NK-92 (cell line): Measurements from ENCODE around the gene GMNC.

Experiments used
- DNase-seq: peaks from one replicate; lab custom pipeline; 2025; ENCODE audit not compliant: unreplicated experiment; lab: John Stamatoyannopoulos, UW

The GMNC gene

DNA sequence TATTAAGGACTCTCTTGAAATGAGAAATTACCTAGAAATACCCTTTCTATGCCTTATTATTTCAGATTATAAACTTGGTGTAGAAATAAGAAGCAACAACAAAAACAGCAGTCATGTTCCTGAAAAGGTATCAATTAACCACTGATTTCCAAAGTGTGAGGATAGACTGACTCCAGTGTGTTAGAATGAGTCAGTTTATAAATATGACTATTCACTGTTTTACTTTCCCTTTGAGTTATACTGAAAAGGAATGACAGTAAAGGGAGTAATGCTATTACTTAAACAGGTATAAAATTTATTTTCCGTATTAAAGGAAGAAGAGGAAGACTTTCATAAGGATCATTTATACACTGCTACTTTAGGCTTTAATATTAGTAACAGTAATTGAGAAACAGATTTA is 12.9 kb downstream of the GMNC start:
- no peak for DNase-seq

DNA sequence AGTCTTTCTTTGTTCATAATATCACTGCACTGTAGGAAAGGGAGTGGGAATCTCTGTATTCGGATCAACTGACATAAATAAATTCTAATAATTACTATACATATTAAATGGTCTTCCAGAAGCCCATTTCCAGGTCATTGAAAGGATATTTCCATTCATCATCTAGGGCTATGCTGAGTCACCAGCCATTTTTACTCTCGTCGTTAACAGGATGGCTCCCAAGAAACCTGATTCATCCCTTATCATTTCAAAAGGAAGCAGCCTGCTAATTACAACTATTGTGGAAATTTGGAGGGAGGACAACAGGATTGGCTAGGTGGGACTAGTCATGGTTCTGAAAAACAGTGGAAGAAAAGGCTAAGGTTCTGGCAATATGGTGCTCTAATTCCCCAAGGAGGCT is 13.6 kb downstream of the GMNC start:
- no peak for DNase-seq

DNA sequence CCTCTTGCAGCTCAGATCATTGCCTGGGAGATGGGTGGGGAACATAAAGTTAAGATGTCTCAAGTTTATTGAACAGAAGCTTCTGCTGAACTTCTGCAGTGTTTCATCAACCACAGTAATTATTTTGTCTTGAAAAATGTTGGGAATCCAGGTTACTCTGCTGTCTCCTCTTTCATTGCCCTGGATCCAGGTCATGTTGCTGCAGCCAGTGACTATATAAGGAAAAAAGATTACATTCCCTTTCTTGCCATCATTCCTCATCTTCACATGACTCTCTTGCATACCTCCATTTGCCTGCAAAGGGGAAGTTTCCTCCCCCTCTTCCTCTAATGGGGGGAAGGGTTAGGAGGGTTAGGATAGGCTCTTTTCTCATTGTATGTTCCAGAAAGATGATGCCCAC is 15.1 kb downstream of the GMNC start:
- DNase-seq = no peak

DNA sequence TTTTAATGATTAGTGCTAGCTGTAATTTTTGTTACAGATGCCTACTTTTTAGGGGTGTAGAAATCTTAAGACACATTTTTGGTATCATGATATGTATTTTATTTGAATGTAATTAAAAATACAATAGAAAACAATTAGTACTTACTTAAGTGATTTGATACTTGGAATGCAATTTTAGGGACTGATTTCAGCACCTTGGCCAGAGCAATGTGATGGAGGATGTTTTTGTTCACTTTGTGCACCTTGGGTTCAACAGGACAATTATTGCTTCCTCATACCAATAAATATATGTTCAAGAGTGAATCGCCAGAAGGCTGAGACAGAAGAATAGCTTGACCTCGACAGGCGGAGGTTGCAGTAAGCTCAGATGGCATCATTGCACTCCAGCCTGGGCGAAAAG is 22.3 kb downstream of the GMNC start:
- no peak for DNase-seq

DNA sequence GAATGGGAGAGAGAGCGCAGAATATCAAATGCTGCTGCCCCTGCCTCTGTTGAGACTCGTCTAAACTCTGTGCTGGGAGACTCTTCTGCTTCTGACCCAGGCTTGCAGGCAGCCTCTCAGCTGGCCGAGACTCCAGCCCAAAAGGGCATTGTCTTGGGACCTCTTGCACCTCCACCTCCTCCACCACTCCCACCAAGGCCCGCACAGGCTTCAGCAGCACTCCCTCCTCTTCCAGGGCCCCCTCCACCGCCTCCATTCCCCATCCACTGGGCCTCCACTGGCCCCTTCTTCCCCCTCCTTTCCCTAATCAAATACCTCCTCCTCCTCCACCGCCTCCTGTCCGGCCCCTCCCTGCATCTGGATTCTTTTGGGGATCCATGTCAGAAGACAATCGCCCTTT is 31.3 kb downstream of the GMNC start:
- no peak for DNase-seq

DNA sequence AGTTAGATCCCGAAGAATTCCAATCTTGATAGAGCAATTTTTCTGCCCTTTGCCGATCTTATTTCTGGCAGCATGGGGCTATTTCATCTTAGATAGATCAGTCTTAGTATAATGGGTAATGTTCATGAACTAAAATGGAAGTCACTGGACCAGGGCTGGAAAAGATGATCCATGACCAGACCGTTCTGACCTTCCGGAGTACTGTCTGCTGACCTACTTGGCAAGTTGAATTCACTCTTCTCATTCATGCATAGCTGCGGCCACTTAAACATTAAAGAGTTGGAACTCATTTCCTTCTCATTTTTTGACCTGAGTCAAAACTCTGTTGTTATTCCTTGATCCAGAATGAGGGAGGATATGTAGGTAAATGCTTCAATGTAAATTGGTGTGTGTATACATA is 32.5 kb downstream of the GMNC start:
- no peak for DNase-seq

DNA sequence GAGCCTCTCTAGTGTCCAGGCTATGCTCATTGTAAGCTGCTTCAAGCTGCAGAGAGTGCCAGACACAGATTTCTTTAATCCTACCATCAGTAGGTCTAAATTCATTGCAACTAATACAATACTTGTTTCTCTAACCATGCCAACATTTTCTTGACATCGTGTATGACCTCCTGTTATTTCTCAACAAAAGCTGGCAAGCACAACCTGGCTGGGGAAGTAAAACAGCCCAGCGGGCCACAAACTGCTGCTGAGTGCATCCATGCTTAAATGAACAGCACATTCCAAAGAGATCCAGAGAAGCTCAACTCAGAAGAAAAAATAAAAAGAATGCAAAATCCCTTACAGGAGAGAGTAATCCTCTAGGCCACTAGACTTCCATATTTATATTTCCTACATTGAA is 36.5 kb downstream of the GMNC start:
- no peak for DNase-seq

DNA sequence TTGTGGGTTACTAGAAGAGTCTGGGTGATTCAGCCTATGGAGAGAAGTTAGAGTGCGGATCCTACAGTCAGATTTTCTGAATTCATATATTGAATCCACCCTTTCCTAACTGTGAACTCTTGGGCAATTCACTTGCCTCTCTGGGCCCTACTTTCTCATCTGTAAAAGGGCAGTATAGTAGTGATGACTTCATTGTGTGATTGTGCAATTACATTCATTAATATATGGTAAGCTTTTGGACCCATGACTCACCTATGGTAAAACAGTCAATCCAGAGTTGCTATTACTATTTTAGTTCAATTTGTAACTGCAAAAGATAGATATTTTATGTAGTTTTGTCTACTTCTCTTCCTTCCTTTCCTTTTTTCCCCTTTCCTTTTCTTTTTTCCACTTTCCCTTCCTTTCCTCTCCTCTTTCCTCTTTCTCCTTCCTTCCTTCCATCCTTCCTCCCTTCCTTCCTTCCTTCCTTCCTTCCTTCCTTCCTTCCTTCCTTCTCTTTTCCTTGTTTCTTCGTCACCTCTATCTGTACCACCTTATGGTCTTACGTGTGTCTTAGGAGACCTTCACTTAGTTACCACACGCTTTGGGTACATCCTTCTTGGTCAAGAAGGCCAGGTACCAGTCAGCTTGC is 37.0 kb downstream of the GMNC start:
- DNase-seq = no peak

DNA sequence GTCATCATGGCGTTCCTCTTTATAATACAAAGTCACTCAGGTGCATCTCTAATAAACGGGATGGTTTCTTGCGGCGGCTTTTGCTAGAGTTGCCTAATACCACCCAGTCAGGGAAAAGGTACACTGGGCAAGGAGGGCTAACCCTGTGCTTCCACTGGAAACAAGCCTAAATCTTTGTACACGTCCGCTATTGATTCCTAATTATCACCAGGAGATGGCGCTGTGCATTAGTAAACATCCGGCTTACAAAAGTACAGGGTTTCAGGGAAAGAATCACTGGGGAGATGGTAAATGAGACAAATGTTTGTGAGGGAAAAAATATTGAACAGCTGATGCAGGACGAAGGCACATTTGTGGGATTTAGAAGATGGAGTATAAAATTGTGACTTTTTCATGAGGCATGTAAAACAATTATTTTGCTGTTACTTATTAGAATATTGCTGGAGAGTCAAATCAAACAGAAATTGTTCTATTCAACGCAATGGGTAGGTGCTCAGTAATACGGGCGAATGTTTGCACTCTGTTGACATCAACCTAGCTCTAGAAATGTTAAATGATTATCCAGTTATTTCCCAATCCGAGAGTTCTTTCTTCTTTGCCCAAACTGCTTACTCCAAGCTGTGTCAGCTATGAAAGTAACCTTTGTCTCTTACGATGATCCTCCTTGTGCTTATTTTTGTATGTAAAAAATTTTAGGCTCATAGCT is 50.6 kb downstream of the GMNC start:
- DNase-seq = no peak

DNA sequence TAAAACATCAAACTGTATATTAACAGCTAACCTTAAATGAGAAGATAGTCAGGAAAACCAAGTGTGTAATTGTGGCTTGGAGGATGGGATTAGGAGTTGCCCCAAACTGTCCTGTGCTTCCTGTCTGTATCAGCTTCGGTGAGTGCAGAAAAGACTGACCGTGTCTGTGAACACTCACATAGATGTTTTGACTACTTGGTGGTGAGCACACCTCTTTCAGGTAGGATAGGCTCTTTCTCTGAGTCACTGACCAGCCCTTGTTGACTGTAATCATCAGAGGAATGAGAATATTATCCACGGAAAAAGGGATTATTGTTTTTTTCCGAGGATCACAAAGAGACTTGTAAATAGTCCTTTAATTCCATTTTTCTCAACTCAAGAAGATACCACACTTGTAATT is 51.5 kb downstream of the GMNC start:
- no peak for DNase-seq

DNA sequence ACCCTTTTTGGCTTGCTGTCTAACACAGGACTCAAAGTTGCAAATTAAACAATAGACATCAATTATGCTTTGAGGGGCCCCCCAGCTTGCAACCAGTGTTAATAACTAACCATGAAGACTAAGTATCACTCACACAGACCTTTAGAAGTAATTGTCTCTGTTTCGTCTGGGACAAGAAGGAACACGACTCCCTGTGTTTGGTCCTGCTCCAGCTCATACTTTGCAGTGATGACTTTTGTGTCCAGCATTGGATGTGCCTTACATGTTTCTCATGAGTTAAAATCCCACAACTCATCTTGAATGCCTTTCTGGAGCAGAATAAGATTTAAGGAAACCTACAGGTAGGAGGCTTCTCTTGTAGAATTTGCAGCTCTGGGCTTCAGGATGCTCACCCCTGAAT is 53.1 kb downstream of the GMNC start:
- DNase-seq = no peak

DNA sequence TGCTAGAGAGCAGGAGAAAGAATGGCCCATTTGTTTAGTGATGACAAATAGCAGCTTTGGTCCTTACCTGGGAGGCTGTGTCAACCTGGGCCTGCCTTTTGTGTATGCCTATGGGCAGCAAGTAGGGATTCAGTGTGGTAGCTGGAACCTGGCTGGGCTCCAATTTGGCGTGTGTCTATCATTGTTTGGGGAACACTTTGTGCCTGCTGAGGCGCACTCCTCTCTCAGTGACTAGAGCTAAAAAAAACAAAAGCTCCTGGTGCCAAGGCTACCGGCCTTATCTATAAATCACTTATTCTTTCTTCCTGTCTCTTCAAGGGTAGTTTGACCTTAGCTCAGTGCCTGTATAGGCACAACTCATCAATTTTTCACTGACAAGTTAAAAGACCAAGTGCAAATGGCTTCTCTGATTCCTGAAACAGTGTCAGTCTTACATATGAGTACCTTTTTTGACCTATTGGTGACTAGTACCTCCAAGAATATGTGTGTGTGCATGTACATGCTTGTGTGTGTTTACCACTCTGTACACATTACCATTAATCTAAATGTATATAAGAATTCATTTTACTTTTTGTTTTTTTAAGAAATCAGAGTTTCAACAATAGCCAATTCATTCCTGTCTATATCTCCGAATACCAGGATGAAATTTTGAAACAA is 54.6 kb downstream of the GMNC start:
- no peak for DNase-seq
